Mammary epithelial cell (primary cell): ENCODE measurements around the gene YAF2.

Experiments used
- EZH2 ChIP-seq: IDR thresholded peaks from 2 replicates; pipeline ENCODE4 v1.6.1; 2012; ENCODE audit warnings: low read length, inconsistent platforms, borderline replicate concordance
- TF ChIP-seq, protein P1 (sequence below), 2 donors: IDR thresholded peaks in 1 of 2; conservative IDR thresholded peaks in 1 of 2; 2 replicates each; pipeline ENCODE4 v1.5.1; 2011 to 2012; ENCODE audit warnings: inconsistent platforms in 2 of 2, low read length in 2 of 2, mild to moderate bottlenecking in 2 of 2, control low read depth in 1 of 2, low read depth in 1 of 2; ENCODE audit not compliant: insufficient read depth in 1 of 2; ENCODE audit errors: extremely low read depth in 1 of 2

DNA sequence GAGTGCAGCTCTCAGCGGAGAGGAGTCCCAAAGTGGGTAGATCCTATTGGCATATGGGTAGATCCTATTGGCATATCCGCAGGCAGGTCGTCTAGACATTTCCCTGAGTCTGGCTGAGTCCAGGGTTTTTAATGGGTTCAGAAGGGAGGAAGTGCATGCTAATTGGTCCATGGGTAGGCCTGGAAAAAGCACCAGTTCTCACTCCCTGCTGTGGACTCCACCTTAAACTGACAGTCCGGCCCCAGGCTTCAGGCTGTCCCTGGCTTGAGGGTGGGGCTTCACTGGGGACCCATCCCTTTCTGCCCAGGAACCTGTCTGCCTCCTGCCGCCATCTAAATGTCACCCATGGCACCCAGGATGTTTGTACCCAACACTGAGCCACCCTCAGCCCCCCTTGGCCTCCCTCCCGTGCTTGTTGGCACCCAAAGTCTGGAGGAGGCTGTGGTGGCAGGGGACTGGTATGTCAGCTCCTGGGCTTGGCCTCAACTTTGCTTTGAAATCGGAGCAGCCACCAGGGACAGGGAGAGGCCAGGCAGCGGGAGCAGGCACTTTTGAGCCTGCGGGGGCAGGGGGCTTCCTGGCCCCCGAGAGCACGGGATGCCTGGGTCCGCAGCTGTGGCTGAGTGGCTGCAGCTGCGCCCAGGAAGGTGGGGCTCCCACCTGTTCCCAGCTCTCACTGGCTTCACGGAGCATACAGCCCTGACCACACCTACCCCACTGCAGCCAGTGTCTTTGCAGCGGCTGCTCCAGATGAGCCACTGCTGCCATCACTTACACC, 29.6 kb upstream of the YAF2 start:
- TF ChIP-seq, protein P1, sequence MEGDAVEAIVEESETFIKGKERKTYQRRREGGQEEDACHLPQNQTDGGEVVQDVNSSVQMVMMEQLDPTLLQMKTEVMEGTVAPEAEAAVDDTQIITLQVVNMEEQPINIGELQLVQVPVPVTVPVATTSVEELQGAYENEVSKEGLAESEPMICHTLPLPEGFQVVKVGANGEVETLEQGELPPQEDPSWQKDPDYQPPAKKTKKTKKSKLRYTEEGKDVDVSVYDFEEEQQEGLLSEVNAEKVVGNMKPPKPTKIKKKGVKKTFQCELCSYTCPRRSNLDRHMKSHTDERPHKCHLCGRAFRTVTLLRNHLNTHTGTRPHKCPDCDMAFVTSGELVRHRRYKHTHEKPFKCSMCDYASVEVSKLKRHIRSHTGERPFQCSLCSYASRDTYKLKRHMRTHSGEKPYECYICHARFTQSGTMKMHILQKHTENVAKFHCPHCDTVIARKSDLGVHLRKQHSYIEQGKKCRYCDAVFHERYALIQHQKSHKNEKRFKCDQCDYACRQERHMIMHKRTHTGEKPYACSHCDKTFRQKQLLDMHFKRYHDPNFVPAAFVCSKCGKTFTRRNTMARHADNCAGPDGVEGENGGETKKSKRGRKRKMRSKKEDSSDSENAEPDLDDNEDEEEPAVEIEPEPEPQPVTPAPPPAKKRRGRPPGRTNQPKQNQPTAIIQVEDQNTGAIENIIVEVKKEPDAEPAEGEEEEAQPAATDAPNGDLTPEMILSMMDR (conservative IDR thresholded peaks at IDR 0.05 in 1 of 2, IDR thresholded peaks at IDR 0.05 in 1 of 2; ENCODE audit: extremely low read depth in 1 of 2, insufficient read depth in 1 of 2, low read depth in 1 of 2, low read length in 2 of 2): no peak
- no peak for TF ChIP-seq EZH2
